Transverse colon (tissue), 3 donors: ENCODE data around the gene ZNF688.

Experiments
- POLR2A ChIP-seq: fragments of 450-650 bp; IDR thresholded peaks from one replicate; pipeline ENCODE4 v1.6.1; 2016; ENCODE audit warnings: antibody characterized with exemption, mild to moderate bottlenecking, moderate library complexity
- TF ChIP-seq, protein P1 (sequence below), 5 experiments: fragments of 200-600 bp in 3 of 5; fragments of 450-650 bp in 2 of 5; sonication (generic) in 3 of 5; IDR thresholded peaks; 1 replicate in 2 of 5; 2 replicates in 3 of 5; pipeline ENCODE4 v1.5.1; 2016 to 2017; ENCODE audit warnings: antibody characterized with exemption in 5 of 5, inconsistent platforms in 3 of 5, mild to moderate bottlenecking in 2 of 5, moderate library complexity in 1 of 5

DNA sequence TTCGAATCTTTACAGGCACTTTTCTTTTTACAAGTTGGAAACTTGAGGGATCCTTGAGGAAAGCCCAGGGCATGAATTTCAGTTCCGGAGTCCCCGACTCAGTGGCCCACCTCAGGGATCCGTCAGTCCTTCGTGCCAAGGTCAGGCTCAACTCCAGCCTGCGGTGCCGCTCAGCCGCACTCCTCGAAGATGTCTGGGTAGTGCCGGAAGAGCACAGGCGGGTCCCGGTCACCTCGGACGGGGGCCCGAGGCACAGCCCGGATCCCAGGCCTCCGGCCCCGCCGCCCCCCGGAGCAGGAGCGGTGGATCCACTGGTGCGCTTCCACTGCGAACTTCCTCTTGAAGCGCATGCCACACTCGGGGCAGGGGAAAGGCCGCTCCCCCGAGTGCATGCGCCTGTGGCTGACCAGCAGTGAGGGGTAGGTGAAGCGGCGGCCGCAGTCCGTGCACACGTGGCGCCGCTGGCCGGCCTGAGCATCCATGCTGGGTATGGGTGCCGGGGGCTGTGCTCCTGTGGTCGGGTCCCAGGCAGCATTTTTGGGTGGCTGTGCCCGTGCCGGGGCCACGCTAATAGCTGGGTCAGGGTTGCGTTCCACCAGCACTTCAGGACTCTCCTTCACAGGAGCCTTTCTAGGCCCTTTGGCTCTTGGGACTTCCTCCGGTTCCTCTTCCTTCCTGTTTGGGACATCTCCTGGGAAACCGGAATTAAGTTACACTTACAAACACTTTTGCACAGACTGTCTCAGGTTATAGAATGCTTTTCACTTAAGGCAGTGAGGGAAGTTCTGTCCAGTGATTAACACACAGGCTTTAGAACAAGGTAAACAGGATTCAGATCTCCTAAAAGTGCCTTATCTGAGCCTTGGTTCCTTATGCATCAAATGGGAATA, 1.5 kb downstream of the ZNF688 start:
- TF ChIP-seq, protein P1, sequence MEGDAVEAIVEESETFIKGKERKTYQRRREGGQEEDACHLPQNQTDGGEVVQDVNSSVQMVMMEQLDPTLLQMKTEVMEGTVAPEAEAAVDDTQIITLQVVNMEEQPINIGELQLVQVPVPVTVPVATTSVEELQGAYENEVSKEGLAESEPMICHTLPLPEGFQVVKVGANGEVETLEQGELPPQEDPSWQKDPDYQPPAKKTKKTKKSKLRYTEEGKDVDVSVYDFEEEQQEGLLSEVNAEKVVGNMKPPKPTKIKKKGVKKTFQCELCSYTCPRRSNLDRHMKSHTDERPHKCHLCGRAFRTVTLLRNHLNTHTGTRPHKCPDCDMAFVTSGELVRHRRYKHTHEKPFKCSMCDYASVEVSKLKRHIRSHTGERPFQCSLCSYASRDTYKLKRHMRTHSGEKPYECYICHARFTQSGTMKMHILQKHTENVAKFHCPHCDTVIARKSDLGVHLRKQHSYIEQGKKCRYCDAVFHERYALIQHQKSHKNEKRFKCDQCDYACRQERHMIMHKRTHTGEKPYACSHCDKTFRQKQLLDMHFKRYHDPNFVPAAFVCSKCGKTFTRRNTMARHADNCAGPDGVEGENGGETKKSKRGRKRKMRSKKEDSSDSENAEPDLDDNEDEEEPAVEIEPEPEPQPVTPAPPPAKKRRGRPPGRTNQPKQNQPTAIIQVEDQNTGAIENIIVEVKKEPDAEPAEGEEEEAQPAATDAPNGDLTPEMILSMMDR (IDR thresholded peaks at IDR 0.05), result no peak
- TF ChIP-seq POLR2A, result no peak
